Measurements from ENCODE around the gene RNASE8.

Gene RNASE8

GRCh38 chr14:21054123-21054767 lies 3.4 kb upstream of the RNASE8 start:
- DNase-seq, result no peak

GRCh38 chr14:21054768-21055145 lies 2.9 kb upstream of the RNASE8 start:
- DNase-seq, result no peak

- DNase-seq, result no peak
Observed at GRCh38 chr14:21055432-21056117, 2.0 kb upstream of the RNASE8 start.

DNA sequence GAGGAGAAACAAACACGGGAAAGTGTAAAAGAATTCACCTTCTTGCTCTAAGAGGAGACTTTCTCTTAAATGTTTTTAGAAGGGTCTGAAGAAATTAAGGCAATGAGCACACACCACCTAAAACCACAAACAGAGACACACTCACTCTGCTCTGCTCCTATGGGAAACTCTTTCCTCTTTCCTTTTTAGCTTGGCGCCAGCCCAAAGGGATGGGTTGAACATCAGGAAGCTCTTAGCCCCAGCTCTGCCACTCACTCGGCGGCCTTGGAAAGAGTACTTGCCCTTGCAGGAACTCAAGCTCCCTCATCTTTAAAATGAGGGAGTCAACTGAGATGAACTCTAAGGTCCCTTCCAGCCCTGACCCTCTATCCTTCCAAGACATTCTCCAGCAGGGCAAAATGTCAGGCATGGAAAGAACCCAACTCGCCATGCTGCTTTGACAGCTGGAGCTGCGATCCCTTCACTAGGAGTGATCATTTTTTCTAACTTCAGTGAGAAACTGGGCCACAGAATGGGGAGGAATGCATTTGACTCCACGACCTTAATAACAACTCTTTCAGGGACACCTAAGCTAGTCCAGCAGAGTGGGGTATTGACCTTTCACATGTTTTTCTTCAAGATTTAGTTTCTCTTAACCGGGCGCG lies 980 bp upstream of the RNASE8 start:
- DNase-seq, result no peak

DNA sequence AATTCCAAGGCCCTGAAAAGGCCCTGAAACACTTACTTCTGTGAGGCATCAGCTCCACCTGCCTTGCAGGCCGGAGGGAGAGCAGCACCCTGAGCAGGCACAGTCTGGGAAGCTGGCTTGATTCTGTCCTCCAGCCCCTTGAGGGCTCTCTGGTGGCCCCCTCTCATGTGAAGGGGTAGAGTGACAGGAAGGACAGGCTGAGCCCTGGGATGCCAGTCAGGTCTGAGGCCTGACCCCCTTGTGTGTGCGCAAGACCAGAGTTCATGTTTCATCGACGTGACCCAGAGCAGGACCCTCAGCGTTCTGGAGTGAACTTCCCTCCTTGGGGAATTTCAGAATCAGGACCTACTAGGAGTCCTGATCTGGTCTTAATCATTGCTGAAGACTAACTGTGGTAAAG lies 1.3 kb downstream of the RNASE8 start:
- no peak for DNase-seq

DNA sequence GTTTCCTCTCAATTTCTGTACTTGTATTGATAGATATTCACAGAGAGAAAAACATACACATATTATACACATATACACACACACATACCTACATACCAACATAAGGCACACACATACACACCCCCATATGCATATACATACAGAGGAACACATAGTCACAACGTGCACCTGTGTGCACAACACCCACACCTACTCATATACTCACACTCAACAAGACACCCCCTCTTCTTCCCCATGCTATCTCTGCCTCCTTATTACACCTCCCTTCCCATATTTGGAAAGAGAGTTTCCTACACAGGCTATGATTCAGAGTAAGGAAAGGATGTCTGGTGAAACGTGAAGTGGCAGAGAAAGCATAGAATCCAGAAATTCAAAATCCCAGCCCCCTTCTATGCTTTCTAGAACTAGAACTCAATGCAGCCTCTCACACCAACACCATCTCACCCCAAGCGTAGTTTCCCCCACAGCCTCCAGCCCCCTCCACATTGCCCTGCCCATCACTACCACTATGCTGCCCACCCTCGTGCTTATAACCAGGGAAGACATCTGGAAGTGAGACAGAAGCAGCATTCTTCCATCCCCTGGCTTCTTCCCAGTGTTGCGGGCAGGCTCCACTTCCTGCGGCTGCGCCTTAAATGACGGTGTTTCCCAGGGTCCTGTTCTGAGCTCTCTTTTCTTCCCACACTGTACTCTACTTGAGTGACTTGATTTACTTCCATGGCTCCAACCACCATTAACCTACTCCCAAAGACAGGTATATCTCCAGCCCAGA lies 2.4 kb downstream of the RNASE8 start:
- no peak for DNase-seq

DNA sequence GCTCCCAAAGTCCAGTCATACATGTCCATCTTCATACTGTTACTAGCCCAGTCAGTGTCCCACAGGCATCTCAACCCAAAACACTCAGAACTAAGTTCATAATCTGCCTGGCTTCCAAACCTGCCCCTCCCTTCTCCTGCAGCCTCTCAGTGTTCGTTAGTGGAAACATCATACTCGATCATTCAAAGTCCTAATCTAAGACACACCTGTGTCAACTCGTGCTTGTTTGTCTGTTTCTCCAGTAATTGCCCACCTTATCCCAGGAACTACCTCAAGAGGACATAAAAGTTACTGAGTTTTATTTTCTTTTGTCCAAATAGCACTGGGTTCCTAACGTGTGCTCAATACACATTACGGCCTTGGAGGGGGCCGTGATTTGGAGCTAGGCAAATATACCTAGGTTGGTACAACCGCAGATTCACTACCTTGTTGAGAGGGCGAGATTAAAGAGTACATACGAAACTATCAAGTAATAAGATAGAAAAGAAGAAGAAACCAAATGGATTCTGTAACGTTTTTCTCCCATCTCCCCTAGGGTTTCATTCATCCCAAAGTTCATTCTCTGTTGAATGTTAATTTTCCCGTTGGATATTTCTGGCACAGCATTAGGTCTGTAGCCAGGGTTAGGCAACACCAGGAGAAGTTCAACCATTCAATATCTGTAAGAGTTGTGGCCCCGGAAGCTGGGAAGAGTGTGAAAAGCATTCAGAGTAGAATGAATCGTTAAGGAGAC lies 3.2 kb downstream of the RNASE8 start:
- no peak for DNase-seq

DNA sequence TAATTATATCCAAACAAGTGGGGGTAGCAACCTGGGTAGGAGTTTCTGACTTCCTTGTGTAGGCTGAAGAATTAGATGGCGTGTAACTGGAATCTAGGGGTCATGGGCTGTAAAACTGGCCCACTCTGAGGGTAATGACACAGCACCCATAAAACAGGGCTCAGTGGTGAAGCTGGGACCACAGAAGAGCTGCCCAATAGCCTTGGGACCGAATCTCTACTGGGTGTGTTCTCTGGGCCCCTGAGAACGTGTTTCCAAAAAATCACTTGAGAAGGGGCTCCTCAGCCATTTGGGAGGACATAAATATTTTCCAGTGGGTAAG lies 3.7 kb downstream of the RNASE8 start:
- DNase-seq, result no peak

- DNase-seq, result no peak
Observed at GRCh38 chr14:21063479-21063878, 5.9 kb downstream of the RNASE8 start.

- no peak for DNase-seq
Observed at GRCh38 chr14:21066882-21067502, 9.4 kb downstream of the RNASE8 start.

- peak; percentile 85 for DNase-seq
Observed at GRCh38 chr14:21068521-21069387, 11.1 kb downstream of the RNASE8 start.

- DNase-seq, result peak; percentile 50
Observed at GRCh38 chr14:21069388-21070082, 11.9 kb downstream of the RNASE8 start.

GRCh38 chr14:21070083-21070609 lies 12.5 kb downstream of the RNASE8 start, which contains the start of gene ARHGEF40:
ARHGEF40 (plus strand) TSS chr14:21070304; CDS start chr14:21070397, 93 bp downstream.
- peak; percentile 50 for DNase-seq

DNA sequence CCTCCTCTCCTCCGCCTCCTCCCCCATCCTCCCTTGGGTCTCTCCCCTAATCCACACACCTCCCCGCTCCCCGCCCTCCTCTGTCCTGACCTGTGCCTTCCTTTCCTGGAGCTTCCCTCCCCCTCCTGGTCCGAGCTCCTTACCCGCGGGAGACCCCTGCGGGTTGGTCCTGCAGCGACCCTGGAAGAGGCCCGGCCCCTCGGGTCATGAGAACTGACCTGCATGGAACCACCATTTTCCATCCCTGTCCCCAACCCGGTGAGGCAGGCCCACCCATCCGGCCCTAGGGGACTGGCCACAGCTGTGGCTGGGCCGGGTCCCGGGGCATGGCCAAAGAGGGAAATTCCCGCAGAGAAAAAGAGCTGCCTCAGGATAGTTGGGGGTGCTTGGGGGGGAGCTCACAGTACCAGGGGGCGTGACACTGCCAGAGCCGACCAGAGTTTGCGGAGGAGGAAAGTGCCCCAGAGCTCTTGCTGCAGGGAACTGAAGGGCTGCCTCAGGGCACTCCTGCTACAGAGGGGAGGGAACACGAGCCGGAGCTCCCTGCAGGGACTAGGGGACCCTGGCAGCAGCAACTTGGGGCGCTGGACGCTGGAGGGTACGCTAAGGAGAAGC lies 13.1 kb downstream of the RNASE8 start:
- no peak for DNase-seq

GRCh38 chr14:21071225-21072030 lies 13.8 kb downstream of the RNASE8 start:
- peak; percentile 69 for DNase-seq

GRCh38 chr14:21072031-21072473 lies 14.4 kb downstream of the RNASE8 start:
- DNase-seq, result no peak

GRCh38 chr14:21072781-21073339 lies 15.2 kb downstream of the RNASE8 start:
- no peak for DNase-seq

DNA sequence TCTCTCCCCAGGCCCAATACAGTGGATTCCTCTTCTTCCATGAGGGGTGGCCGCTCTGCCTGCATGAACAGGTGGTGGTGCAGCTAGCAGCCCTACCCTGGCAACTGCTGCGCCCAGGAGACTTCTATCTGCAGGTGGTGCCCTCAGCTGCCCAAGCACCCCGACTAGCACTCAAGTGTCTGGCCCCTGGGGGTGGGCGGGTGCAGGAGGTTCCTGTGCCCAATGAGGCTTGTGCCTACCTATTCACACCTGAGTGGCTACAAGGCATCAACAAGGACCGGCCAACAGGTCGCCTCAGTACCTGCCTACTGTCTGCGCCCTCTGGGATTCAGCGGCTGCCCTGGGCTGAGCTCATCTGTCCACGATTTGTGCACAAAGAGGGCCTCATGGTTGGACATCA lies 16.3 kb downstream of the RNASE8 start:
- no peak for DNase-seq
